GM12878 (cell line): ENCODE measurements around the gene PILRB. TPM values are rescaled to one million over a fixed set of nuclear protein-coding genes. Genes with fewer than 3 reads are reported as not detected.
A peak's percentile ranks its signal among the peaks of the same experiment; 100 is the strongest.

ENCODE experiments used
- ASH2L ChIP-seq: fragments of 300-600, 200-600 bp; sonication (generic); IDR thresholded peaks from 2 replicates; pipeline ENCODE4 v1.6.1; 2017; ENCODE audit warnings: low read depth, mild to moderate bottlenecking, borderline replicate concordance
- BCL11A ChIP-seq: IDR thresholded peaks from 2 replicates; pipeline ENCODE4 v1.6.1; 2011; ENCODE audit warnings: low read depth, low read length
- CEBPZ ChIP-seq: fragments of 150-350 bp; IDR thresholded peaks from 2 replicates; pipeline ENCODE4 v1.6.1; 2016; ENCODE audit warnings: low read depth, low read length
- CTCF ChIP-seq, 3 experiments: IDR thresholded peaks in 2 of 3; conservative IDR thresholded peaks in 1 of 3; 2 replicates each; pipeline ENCODE4 v1.5.1; 2011; ENCODE audit warnings: low read depth in 3 of 3, low read length in 3 of 3, mild to moderate bottlenecking in 3 of 3, control low read depth in 2 of 3, moderate library complexity in 2 of 3, inconsistent platforms in 1 of 3, mixed read lengths in 1 of 3; ENCODE audit not compliant: control insufficient read depth in 2 of 3, insufficient read depth in 1 of 3; ENCODE audit errors: extremely low read depth in 1 of 3
- DPF2 ChIP-seq: fragments of 450-650 bp; IDR thresholded peaks from 2 replicates; pipeline ENCODE4 v1.6.1; 2017; ENCODE audit warnings: mild to moderate bottlenecking
- ETV6 ChIP-seq, 2 experiments: fragments of 450-650 bp in 1 of 2; IDR thresholded peaks in 1 of 2; conservative IDR thresholded peaks in 1 of 2; 2 replicates each; pipeline ENCODE4 v1.6.1; 2014; ENCODE audit warnings: antibody characterized with exemption in 1 of 2, borderline replicate concordance in 1 of 2, low read depth in 1 of 2, mild to moderate bottlenecking in 1 of 2, moderate library complexity in 1 of 2
- IKZF1 ChIP-seq: fragments of 450-650 bp; conservative IDR thresholded peaks from 2 replicates; pipeline ENCODE4 v1.6.1; 2017; ENCODE audit warnings: antibody characterized with exemption, mild to moderate bottlenecking
- NBN ChIP-seq: fragments of 450-650 bp; IDR thresholded peaks from 2 replicates; pipeline ENCODE4 v1.6.1; 2016
- NR2C1 ChIP-seq: fragments of 450-650 bp; IDR thresholded peaks from 2 replicates; pipeline ENCODE4 v1.6.1; 2017; ENCODE audit warnings: antibody characterized with exemption, mild to moderate bottlenecking, moderate library complexity
- NRF1 ChIP-seq: conservative IDR thresholded peaks from 2 replicates; pipeline ENCODE4 v1.6.1; 2011; ENCODE audit warnings: mild to moderate bottlenecking, low read depth, low read length, improper control_type of control experiment
- RB1 ChIP-seq: fragments of 450-650 bp; formaldehyde crosslinking; IDR thresholded peaks from 2 replicates; pipeline ENCODE4 v1.6.1; 2017; ENCODE audit warnings: mild to moderate bottlenecking, borderline replicate concordance
- RELB ChIP-seq: fragments of 450-650 bp; IDR thresholded peaks from 2 replicates; pipeline ENCODE4 v1.6.1; 2017; ENCODE audit warnings: low read depth, mild to moderate bottlenecking, moderate library complexity
- SIX5 ChIP-seq: IDR thresholded peaks from 2 replicates; pipeline ENCODE4 v1.6.1; 2011; ENCODE audit warnings: mild to moderate bottlenecking, low read depth, low read length, moderate library complexity; ENCODE audit not compliant: severe bottlenecking
- TAF1 ChIP-seq: IDR thresholded peaks from 2 replicates; pipeline ENCODE4 v1.6.1; 2011; ENCODE audit warnings: mild to moderate bottlenecking, low read depth, low read length, borderline replicate concordance
- TCF12 ChIP-seq: IDR thresholded peaks from 2 replicates; pipeline ENCODE4 v1.6.1; 2011; ENCODE audit warnings: low read depth, mild to moderate bottlenecking, low read length
- USF1 ChIP-seq: IDR thresholded peaks from 2 replicates; pipeline ENCODE4 v1.6.1; 2011; ENCODE audit warnings: borderline replicate concordance, low read depth, mild to moderate bottlenecking, moderate library complexity, mixed read lengths, low read length; ENCODE audit not compliant: insufficient read depth; ENCODE audit errors: extremely low read length
- ZNF384 ChIP-seq: IDR thresholded peaks from 2 replicates; pipeline ENCODE4 v1.6.1; 2012; ENCODE audit warnings: low read depth, mild to moderate bottlenecking, low read length, improper control_type of control experiment, borderline replicate concordance
- polyA plus RNA-seq, 11 experiments: library from polyadenylated mRNA; depleted of rRNA in 4 of 11; unstranded in 6 of 11; stranded (reverse) in 5 of 11; fragments of >200 nt; fragmentation: Nextera tagmentation in 4 of 11; fragmentation: Illumina TruSeq in 1 of 11; extraction: Ambion mirVana in 4 of 11; extraction: Trizol in 1 of 11; gene quantifications; 1 replicate in 1 of 11; 2 replicates in 10 of 11; pipeline versions ENCODE4 v1.2.1 to v1.2.3, GENCODE V29; 2011 to 2016; ENCODE audit warnings: inconsistent platforms in 2 of 11, missing spikeins in 2 of 11, low read depth in 1 of 11
- total RNA-seq, 4 experiments: library from RNA; depleted of rRNA in 3 of 4; stranded (reverse); fragments of >200 nt in 3 of 4; fragmentation: Illumina TruSeq in 1 of 4; extraction: Trizol in 1 of 4; gene quantifications; 2 replicates each; pipeline versions ENCODE4 v1.2.1 to v1.2.3, GENCODE V29; 2013 to 2021

Gene PILRB
- total and polyA plus RNA-seq, 10 of the 15 experiments (the other 5 are each of a cell fraction or from before 2014, with no cell fraction given): 2.6 to 50.3 (median 22.0) TPM

GRCh38 chr7:100407285-100408180 lies 49.6 kb downstream of the PILRB start (continued):
- TF ChIP-seq CTCF (IDR thresholded peaks at IDR 0.05 in 2 of 3, conservative IDR thresholded peaks at IDR 0.05 in 1 of 3; ENCODE audit: control insufficient read depth in 2 of 3, extremely low read depth in 1 of 3, insufficient read depth in 1 of 3, low read depth in 3 of 3, low read length in 3 of 3): peak; percentile 69 to 82 (median 71)
- no peak for TF ChIP-seq ASH2L
- no peak for TF ChIP-seq BCL11A
- TF ChIP-seq NR2C1: no peak
- TF ChIP-seq NRF1: no peak
- no peak for TF ChIP-seq TAF1
- peak; percentile 67; the same call in 1 of the 2 replicates for TF ChIP-seq ZNF384
- no peak for TF ChIP-seq SIX5
- TF ChIP-seq NBN: peak; percentile 63; the same call in 1 of the 2 replicates
- TF ChIP-seq TCF12: no peak
- no peak for TF ChIP-seq USF1
- TF ChIP-seq ETV6 (conservative IDR thresholded peaks at IDR 0.05 in 1 of 2, IDR thresholded peaks at IDR 0.05 in 1 of 2; ENCODE audit: borderline replicate concordance in 1 of 2, low read depth in 1 of 2): no peak
- TF ChIP-seq DPF2: peak; percentile 45; the same call in 1 of the 2 replicates
- peak; percentile 24; the same call in 1 of the 2 replicates for TF ChIP-seq RB1
- 0 out of 2 replicates have a peak, but pooled peaks have one; percentile 45 for TF ChIP-seq IKZF1
- TF ChIP-seq CEBPZ: no peak
- peak; percentile 22; the same call in 1 of the 2 replicates for TF ChIP-seq RELB
